Colonic mucosa (tissue), 4 donors: ENCODE data around the gene MAP3K19. TPM values are rescaled to one million over a fixed set of nuclear protein-coding genes. Genes with fewer than 3 reads are reported as not detected.
A peak's percentile ranks its signal among the peaks of the same experiment; 100 is the strongest.
"Not testable (repeated sequence)": the region's sequence is repeated elsewhere in the genome, so short reads cannot be mapped to it uniquely, and the experiment has no call there.

ENCODE experiments used
- DNase-seq: peaks from one replicate; pipeline ENCODE4 v3.0.0-alpha.2; 2020
- H3K27ac ChIP-seq: fragments of 200-600 bp; one replicate; pipeline ENCODE4 v1.8.0; 2021
- H3K27me3 ChIP-seq: fragments of 200-600 bp; one replicate; pipeline ENCODE4 v1.8.0; 2021
- H3K36me3 ChIP-seq: fragments of 200-600 bp; one replicate; pipeline ENCODE4 v1.8.0; 2021
- H3K4me1 ChIP-seq: fragments of 200-600 bp; one replicate; pipeline ENCODE4 v1.8.0; 2021; ENCODE audit warnings: mild to moderate bottlenecking
- H3K4me3 ChIP-seq: fragments of 200-600 bp; one replicate; pipeline ENCODE4 v1.8.0; 2021
- H3K9ac ChIP-seq, 2 donors: one replicate each; pipeline ENCODE4 v1.7.0; 2013; ENCODE audit warnings: control low read depth in 2 of 2, low read depth in 2 of 2, low read length in 2 of 2
- H3K9me3 ChIP-seq: fragments of 200-600 bp; one replicate; pipeline ENCODE4 v1.8.0; 2021
- CTCF ChIP-seq: fragments of 200-600 bp; IDR thresholded peaks from one replicate; pipeline ENCODE4 v1.8.0; 2022; ENCODE audit warnings: antibody characterized with exemption, mild to moderate bottlenecking
- intact Hi-C: fragments of 100-400 bp; cut with DNase I; formaldehyde crosslinking; loops from one replicate; pipeline ENCODE4 v1.14.1; 2022
- total RNA-seq, 2 donors: library from RNA; stranded (reverse); fragmentation: NEBNext Ultra II Directional in 1 of 2; extraction: Animal tissue kit (Norgen Biotek cat#: 25700) in 1 of 2; gene quantifications; one replicate each; pipeline ENCODE4 v1.2.1, GENCODE V29; 2021
- donor health status: healthy.
- donor health status: DM: no; HTN: no; CAD: no.
- donor health status: DM: no; HTN: no; CAD: no.

Gene MAP3K19
- total RNA-seq, 2 donors from 2014 or later = not detected

- no peaks in the 10 kb centered on the region for H3K4me1 ChIP-seq
- no peak for DNase-seq
- TF ChIP-seq CTCF = no peak
- H3K9me3 ChIP-seq = no peaks in the 10 kb centered on the region
- no peak overlapping the region for H3K4me3 ChIP-seq
- intact Hi-C loops = no loop called here
- no peaks in the 10 kb centered on the region for H3K27me3 ChIP-seq
- H3K27ac ChIP-seq = no peak overlapping the region
- no peak overlapping the region for H3K9ac ChIP-seq
- no peaks in the 10 kb centered on the region for H3K36me3 ChIP-seq
Observed at GRCh38 chr2:134973241-134974138, 73.8 kb downstream of the MAP3K19 start.

- intact Hi-C loops, H3K27ac ChIP-seq, H3K9me3 ChIP-seq, H3K36me3 ChIP-seq, H3K9ac ChIP-seq, H3K4me3 ChIP-seq, H3K4me1 ChIP-seq, DNase-seq, H3K27me3 ChIP-seq: not testable (repeated sequence)
Observed at GRCh38 chr2:134967166-134967565, 80.1 kb downstream of the MAP3K19 start.

GRCh38 chr2:134957477-134957876 is 89.8 kb downstream of the MAP3K19 start:
- no peak for TF ChIP-seq CTCF
- H3K9ac ChIP-seq = no peak overlapping the region
- no peaks in the 10 kb centered on the region for H3K36me3 ChIP-seq
- intact Hi-C loops = no loop called here
- no peak for DNase-seq
- no peaks in the 10 kb centered on the region for H3K27me3 ChIP-seq
- no peak overlapping the region for H3K4me3 ChIP-seq
- H3K9me3 ChIP-seq = no peaks in the 10 kb centered on the region
- no peaks in the 10 kb centered on the region for H3K4me1 ChIP-seq
- no peak overlapping the region for H3K27ac ChIP-seq

- H3K9ac ChIP-seq = no peak overlapping the region
- DNase-seq = no peak
- peak overlapping the region; percentile 28 for H3K27ac ChIP-seq
- H3K9me3 ChIP-seq = no peaks in the 10 kb centered on the region
- intact Hi-C loops = no loop called here
- H3K4me1 ChIP-seq = no peaks in the 10 kb centered on the region
- H3K36me3 ChIP-seq = no peaks in the 10 kb centered on the region
- no peak for TF ChIP-seq CTCF
- H3K4me3 ChIP-seq = no peak overlapping the region
- no peaks in the 10 kb centered on the region for H3K27me3 ChIP-seq
Observed at GRCh38 chr2:134955744-134956143, 91.5 kb downstream of the MAP3K19 start.

GRCh38 chr2:134954065-134954464 is 93.2 kb downstream of the MAP3K19 start:
- H3K9me3 ChIP-seq = no peaks in the 10 kb centered on the region
- H3K36me3 ChIP-seq = no peaks in the 10 kb centered on the region
- no peaks in the 10 kb centered on the region for H3K27me3 ChIP-seq
- no peak overlapping the region for H3K9ac ChIP-seq
- no peak for DNase-seq
- no peak overlapping the region for H3K4me3 ChIP-seq
- H3K4me1 ChIP-seq = no peaks in the 10 kb centered on the region
- intact Hi-C loops = no loop called here
- TF ChIP-seq CTCF = no peak
- no peak overlapping the region for H3K27ac ChIP-seq

- H3K4me1 ChIP-seq = no peaks in the 10 kb centered on the region
Observed at GRCh38 chr2:134952608-134953007, 94.6 kb downstream of the MAP3K19 start.

More at GRCh38 chr2:134952608-134953007, 94.6 kb downstream of the MAP3K19 start:
- intact Hi-C loops = no loop called here
- no peak for TF ChIP-seq CTCF
- H3K9ac ChIP-seq = no peak overlapping the region
- no peaks in the 10 kb centered on the region for H3K27me3 ChIP-seq
- no peaks in the 10 kb centered on the region for H3K9me3 ChIP-seq
- H3K27ac ChIP-seq = no peak overlapping the region
- H3K4me3 ChIP-seq = no peak overlapping the region
- no peak for DNase-seq
- H3K36me3 ChIP-seq = no peaks in the 10 kb centered on the region
